Transverse colon (tissue), 4 donors: ENCODE measurements around the gene TRIP13.

Experiments
- POLR2A ChIP-seq: fragments of 450-650 bp; IDR thresholded peaks from one replicate; pipeline ENCODE4 v1.6.1; 2016; ENCODE audit warnings: antibody characterized with exemption, mild to moderate bottlenecking, moderate library complexity
- POLR2AphosphoS5 ChIP-seq, 3 donors: sonication (generic); formaldehyde crosslinking; IDR thresholded peaks; one replicate each; pipeline ENCODE4 v1.6.1; 2016; ENCODE audit warnings: antibody characterized with exemption in 3 of 3
- TF ChIP-seq, protein P1 (sequence below), 5 experiments: fragments of 200-600 bp in 3 of 5; fragments of 450-650 bp in 2 of 5; sonication (generic) in 3 of 5; IDR thresholded peaks; 1 replicate in 2 of 5; 2 replicates in 3 of 5; pipeline ENCODE4 v1.5.1; 2016 to 2017; ENCODE audit warnings: antibody characterized with exemption in 5 of 5, inconsistent platforms in 3 of 5, mild to moderate bottlenecking in 2 of 5, moderate library complexity in 1 of 5

DNA sequence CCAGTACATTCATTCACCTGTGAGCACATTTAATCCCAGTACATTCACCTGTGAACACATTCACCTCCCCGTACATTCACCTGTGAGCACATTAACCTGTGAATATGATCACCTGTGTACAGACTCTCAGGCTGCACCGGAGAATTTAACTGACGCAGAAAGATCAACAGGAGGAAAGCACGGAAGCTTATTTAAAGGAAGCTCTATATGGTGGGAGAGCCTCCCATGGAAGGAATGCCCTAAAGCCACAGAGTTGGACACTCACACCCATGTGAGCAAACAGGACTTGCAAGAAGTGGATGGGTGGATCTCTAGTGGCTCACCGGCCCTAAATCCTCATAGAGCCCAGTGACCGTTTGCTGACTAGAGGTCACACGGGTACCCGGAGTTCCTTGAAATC, 38.2 kb downstream of the TRIP13 start:
- TF ChIP-seq POLR2AphosphoS5 (IDR thresholded peaks at IDR 0.05) (no peak), POLR2A (no peak)
- TF ChIP-seq, protein P1, sequence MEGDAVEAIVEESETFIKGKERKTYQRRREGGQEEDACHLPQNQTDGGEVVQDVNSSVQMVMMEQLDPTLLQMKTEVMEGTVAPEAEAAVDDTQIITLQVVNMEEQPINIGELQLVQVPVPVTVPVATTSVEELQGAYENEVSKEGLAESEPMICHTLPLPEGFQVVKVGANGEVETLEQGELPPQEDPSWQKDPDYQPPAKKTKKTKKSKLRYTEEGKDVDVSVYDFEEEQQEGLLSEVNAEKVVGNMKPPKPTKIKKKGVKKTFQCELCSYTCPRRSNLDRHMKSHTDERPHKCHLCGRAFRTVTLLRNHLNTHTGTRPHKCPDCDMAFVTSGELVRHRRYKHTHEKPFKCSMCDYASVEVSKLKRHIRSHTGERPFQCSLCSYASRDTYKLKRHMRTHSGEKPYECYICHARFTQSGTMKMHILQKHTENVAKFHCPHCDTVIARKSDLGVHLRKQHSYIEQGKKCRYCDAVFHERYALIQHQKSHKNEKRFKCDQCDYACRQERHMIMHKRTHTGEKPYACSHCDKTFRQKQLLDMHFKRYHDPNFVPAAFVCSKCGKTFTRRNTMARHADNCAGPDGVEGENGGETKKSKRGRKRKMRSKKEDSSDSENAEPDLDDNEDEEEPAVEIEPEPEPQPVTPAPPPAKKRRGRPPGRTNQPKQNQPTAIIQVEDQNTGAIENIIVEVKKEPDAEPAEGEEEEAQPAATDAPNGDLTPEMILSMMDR (IDR thresholded peaks at IDR 0.05), result no peak
